GM21390 (cell line): Measurements from ENCODE around the gene ATF5.
A peak's percentile ranks its signal among the peaks of the same experiment; 100 is the strongest.

Experiments
- ATAC-seq: cut with Tn5 transposase; IDR thresholded peaks from one replicate; pipeline ENCODE4 v1.9.1; 2021; ENCODE audit not compliant: unreplicated experiment

Gene ATF5

GRCh38 chr19:49929121-49929610, at the start of gene ATF5, which contains the start of gene NUP62:
Gene ATF5 (plus strand): TSS chr19:49929205. CDS start chr19:49930851, 1,646 bp downstream.
Gene NUP62 (minus strand): TSS chr19:49929504. CDS start chr19:49909807, 19,697 bp downstream.
- peak; percentile 48 for ATAC-seq

GRCh38 chr19:49879243-49879963, 49.6 kb upstream of the ATF5 start:
- ATAC-seq: no peak

GRCh38 chr19:49880162-49880869, 48.7 kb upstream of the ATF5 start:
- no peak for ATAC-seq

- no peak for ATAC-seq
These were observed 47.8 kb upstream of the ATF5 start for GRCh38 chr19:49881186-49881585.

GRCh38 chr19:49881672-49882394, 47.2 kb upstream of the ATF5 start:
- ATAC-seq: no peak

GRCh38 chr19:49882643-49883042, 46.4 kb upstream of the ATF5 start:
- no peak for ATAC-seq

- no peak for ATAC-seq
These were observed 45.9 kb upstream of the ATF5 start for GRCh38 chr19:49883094-49883493.

- ATAC-seq: no peak
These were observed 44.9 kb upstream of the ATF5 start for GRCh38 chr19:49884109-49884508.

GRCh38 chr19:49884760-49885159, 44.2 kb upstream of the ATF5 start:
- ATAC-seq: no peak

- ATAC-seq: no peak
These were observed 41.9 kb upstream of the ATF5 start for GRCh38 chr19:49887037-49887664.

GRCh38 chr19:49887665-49888509, 41.1 kb upstream of the ATF5 start:
- no peak for ATAC-seq

- ATAC-seq: no peak
These were observed 40.5 kb upstream of the ATF5 start for GRCh38 chr19:49888510-49888824.

- ATAC-seq: no peak
These were observed 39.8 kb upstream of the ATF5 start for GRCh38 chr19:49889038-49889686.

GRCh38 chr19:49889687-49890348, 39.2 kb upstream of the ATF5 start:
- ATAC-seq: no peak

GRCh38 chr19:49890349-49891311, 38.4 kb upstream of the ATF5 start:
- ATAC-seq: no peak

GRCh38 chr19:49891393-49891792, 37.6 kb upstream of the ATF5 start:
- ATAC-seq: no peak

- ATAC-seq: no peak
These were observed 36.3 kb upstream of the ATF5 start for GRCh38 chr19:49892716-49893115.

GRCh38 chr19:49894011-49894664, 34.9 kb upstream of the ATF5 start:
- no peak for ATAC-seq
